ENCODE measurements around the gene CREB3L1.

Gene CREB3L1, protein sequence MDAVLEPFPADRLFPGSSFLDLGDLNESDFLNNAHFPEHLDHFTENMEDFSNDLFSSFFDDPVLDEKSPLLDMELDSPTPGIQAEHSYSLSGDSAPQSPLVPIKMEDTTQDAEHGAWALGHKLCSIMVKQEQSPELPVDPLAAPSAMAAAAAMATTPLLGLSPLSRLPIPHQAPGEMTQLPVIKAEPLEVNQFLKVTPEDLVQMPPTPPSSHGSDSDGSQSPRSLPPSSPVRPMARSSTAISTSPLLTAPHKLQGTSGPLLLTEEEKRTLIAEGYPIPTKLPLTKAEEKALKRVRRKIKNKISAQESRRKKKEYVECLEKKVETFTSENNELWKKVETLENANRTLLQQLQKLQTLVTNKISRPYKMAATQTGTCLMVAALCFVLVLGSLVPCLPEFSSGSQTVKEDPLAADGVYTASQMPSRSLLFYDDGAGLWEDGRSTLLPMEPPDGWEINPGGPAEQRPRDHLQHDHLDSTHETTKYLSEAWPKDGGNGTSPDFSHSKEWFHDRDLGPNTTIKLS

DNA sequence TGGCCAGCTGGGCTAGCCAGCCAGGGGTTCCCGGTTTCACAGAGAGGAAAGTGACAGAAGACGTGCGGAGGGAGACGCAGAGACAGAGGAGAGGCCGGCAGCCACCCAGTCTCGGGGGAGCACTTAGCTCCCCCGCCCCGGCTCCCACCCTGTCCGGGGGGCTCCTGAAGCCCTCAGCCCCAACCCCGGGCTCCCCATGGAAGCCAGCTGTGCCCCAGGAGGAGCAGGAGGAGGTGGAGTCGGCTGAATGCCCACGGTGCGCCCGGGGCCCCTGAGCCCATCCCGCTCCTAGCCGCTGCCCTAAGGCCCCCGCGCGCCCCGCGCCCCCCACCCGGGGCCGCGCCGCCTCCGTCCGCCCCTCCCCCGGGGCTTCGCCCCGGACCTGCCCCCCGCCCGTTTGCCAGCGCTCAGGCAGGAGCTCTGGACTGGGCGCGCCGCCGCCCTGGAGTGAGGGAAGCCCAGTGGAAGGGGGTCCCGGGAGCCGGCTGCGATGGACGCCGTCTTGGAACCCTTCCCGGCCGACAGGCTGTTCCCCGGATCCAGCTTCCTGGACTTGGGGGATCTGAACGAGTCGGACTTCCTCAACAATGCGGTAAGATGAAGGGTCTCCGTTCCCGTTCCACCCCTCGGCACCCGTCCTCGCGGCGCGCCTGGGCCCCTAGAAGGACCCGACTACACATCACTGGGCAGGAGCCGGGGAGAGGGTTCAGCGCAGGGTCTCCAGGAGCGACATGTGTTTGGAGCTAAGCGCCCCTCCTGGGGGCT lies at the start of gene CREB3L1:
Gene CREB3L1 (plus strand): TSS at position 41 of the 765 bp plus-strand sequence. CDS start 450 bp downstream, at position 491.
- no peak for DNase-seq

DNA sequence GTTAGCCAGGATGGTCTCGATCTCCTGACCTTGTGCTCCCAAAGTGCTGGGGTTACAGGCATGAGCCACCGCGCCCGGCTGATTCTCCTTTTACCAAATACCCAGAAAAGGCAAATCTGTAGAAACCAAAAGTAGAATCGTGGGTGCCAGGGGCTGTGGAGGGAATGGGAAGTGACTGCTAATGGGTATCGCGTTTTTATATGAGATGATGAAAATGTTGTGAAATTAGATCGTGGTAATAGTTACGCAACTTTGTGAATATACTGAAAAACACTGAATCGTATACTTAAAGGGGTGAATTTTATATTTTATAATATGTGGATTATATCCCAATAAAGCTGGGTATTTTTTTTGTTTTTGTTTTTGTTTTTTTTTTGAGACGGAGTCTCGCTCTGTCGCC lies 48.2 kb upstream of the CREB3L1 start:
- no peak for DNase-seq

DNA sequence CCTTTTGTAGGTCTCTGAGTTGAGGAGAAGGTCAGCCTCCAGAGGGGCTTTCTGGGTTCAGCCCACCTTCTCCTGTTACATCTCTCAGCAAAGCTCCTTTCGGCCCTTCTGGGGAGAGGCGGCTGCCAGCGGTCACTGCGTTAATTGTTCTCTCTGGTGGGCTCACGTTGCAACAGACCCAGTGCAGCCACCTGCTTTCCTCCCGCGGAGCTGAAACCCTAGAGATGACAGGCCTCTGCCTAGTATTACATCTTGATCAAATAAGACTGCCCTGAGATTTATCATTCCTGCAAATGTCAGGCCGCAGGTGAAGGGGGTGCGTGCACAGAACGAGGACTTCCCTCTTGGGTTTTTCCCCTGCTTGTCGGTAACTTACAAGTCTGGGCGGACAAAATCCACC lies 43.2 kb upstream of the CREB3L1 start:
- no peak for DNase-seq

DNA sequence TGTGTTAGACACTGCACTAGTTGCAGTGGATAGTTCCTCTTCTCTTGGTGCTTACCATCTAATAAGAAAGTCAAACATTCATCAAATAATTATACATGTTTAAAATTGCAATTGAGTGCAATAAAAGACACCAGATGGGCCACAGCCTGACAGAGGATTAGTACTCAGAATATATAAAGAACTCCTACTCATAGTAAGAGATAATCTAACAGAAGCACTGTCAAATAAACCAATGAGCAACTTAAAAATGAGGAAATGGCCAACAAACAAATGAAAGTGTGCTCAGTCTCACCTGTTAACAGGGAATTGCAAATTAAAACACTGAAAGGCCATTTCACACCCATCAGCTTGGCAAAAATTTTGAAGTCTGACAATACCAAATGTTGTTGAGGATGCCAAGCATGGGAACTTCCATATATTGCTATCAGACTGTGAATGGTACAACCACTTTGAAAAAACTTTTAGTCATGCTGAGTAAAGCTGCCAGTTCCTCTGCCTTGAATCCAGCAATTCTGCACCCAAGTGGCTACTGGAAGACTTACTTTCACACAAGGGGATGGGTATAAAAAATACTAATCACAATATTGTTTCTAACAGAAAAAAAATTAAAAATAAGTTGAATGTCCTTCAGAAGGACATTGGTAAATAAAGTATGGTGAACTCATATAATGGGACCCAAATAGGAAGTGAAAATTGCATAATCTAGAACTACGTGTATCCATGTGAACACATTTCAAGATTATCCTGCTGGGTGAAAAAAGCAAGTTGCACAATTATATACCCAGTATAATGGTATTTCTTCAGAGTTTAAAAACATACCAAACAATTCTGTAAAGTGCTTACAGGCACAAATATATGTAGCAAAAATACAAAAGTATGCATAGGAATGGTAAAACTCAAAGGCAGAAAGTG lies 41.4 kb upstream of the CREB3L1 start:
- DNase-seq = no peak

DNA sequence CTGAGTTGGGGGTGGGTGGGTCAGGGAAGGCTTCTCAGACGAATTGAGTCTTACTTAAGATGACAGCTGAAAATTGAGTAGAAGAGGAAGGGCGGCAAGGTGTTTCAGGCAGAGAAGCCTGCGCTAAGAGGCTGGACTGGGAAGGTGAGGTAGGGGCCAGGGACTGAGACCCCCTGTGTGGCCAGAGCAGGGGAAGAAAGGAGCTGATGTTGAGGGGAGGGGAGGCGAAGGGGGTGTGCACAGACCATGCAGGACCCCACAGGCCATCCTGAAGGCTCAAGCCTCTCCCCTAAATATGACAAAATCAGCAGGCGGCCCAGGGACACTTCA lies 40.6 kb upstream of the CREB3L1 start:
- DNase-seq = no peak

DNA sequence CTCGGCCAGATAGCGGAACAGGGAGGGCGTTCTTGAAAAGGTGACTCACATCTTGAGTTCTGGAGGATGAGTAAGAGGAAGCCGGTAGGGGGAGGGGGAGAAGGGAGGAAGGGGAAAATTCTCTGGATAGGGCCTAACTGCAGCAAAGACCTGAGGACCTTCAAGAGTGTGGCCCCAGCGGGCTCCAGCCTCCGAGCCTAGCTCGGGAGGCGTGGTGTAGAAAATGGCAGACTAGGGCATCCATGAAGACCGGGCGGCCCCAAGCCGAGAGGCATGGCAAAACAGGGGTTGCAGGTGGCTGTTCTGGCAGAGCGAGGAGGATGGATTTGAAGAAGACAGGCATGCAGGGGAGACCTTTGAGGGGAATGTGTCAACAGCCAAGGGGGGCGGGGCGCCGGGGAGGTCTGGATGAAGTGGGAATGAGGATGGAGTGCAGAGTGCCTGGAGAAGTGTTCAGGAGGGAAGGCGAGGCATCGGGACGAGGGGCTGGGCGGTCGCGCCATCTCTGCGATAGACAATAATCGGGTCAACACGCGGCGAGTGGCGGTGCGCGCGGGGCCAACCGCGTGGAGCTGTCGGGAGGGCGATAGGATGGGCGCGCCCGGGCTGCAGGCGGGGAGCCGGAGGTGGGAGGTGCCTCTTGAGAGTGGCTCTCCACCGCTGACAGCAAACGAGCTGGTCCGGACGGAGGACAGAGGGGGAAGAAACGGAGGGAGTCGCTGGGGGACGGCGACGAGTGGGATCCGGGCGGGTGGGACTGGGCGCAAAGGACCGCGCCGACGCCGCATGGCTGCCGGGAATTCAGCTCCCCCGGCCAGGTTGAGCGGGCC lies 40.0 kb upstream of the CREB3L1 start:
- DNase-seq = peak; percentile 97

DNA sequence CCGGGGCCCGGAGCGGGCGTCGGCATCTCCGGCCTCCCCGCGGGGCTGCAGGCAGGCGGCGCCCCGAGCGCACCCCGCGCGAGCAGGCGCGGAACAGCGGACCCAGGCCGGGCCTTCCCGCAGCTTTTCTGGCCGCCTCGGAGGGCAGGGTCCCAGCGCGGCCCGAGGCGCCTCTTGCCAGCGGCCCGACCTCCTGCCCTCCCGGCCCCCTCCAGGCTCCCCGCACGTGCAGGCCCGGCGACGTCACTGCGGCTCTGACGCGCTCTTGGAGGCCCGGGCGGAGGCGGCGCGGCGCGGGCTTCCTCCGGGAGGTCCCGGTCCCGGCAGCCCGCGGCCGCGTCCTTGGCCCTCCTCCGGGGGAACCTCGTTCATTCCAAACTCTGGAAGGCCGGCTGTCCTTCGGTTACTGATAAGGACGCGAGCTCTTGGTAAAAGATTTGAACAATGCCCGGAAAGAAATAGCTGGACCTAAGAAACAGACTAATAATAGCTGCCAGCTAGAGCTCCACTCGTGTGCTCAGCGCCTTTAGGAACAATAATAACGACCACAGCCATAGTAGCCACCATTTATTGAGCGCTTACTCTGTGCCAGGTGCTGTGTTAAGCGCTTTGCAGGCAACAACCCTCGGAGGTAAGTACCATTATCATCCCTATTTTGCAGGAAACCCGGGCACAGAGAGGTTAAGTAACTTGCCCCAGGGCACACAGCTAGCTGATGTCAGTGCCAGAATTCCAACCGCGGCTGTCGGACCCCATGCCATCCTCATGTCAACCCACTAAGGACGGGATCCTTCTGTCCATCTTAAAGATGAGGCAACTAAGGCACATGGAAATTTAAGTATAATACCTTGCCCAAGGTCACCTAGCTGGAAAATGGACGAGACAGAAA lies 39.1 kb upstream of the CREB3L1 start:
- peak; percentile 73 for DNase-seq

DNA sequence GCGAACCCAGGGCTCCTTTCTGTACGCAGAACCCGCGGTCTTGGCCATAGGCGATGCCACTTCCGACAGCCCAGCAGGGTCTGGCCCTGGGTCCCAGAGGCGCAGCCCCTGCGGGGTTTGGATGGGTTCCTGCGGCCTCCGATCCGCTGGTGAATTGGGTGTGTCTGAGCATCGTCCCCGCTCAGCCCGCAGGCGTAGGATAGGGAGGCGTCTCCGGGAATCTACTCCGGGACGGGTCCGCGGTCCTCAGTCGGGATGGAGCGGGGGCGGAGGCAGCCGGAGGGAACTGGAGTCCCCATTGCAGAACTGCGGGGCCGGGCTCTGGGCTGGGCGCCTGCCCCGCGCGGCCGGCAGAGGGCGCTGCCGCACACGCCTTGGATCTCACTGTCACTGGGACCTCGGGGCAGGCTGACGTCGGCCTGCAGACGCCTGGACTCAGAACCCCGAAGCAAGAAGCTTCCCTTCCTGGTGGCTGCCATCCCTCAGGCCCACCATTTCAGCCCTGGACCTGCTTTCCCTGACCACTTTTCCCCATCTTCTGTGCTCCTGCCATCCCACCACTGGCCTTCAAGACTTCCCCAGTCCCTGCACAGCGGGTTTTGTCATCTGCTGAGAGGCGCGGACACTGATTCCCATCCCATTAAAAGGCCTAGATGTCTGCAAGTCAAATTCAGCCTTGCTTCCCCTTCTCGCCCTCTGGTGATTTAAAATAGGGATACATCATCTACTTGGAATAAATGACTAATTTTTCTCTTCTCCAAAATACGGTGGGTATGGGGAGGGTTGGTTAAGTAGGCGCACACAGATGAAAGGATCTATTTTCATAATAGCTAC lies 38.3 kb upstream of the CREB3L1 start:
- peak; percentile 88 for DNase-seq

DNA sequence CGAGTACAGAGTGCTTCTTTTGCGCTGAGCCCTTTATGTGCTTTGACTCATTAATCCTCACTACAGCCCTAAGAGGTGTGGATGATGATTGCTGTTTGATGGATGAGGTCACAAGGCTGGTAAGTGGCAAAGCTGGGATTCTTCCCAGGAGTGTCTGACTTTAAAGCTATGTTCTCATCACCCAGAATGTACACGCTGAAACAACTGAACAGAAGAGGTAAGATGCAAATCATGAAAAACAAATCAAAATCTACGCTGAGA lies 37.7 kb upstream of the CREB3L1 start:
- peak; percentile 76 for DNase-seq

DNA sequence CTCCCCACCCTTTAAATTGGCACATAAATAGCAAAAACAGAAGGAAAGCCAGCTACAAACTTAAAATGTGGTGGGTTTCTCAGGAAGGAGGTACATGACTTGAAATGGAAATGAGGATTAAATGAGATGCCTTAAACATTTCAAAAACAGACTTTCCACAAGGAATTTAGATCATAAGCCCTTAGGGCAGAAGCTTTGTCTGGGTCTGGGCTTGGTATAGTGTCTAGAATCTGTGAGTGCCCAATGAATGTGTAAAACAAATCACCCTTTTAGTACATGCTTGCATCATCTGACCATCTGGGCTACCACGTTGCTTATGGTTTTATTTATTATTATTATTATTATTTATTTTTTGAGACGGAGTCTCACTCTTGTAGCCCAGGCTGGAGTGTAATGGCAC lies 37.1 kb upstream of the CREB3L1 start:
- DNase-seq = no peak

DNA sequence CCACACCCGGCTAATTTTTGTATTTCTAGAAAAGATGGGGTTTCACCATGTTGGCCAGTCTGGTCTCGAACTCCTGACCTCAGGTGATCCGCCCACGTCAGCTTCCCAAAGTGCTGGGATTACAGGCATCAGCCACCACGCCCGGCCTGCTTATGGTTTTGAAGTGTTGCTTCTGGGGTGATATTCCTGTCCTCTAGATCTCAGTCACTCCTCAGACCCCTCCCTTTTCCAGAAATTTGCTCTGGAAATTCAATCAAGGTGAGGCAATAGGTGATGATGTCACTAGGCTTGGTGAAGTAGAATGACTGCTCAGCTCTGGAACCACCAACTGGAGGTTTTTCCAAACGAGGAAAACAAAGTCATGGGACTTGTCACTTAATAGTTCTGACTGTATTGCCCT lies 36.6 kb upstream of the CREB3L1 start:
- no peak for DNase-seq

DNA sequence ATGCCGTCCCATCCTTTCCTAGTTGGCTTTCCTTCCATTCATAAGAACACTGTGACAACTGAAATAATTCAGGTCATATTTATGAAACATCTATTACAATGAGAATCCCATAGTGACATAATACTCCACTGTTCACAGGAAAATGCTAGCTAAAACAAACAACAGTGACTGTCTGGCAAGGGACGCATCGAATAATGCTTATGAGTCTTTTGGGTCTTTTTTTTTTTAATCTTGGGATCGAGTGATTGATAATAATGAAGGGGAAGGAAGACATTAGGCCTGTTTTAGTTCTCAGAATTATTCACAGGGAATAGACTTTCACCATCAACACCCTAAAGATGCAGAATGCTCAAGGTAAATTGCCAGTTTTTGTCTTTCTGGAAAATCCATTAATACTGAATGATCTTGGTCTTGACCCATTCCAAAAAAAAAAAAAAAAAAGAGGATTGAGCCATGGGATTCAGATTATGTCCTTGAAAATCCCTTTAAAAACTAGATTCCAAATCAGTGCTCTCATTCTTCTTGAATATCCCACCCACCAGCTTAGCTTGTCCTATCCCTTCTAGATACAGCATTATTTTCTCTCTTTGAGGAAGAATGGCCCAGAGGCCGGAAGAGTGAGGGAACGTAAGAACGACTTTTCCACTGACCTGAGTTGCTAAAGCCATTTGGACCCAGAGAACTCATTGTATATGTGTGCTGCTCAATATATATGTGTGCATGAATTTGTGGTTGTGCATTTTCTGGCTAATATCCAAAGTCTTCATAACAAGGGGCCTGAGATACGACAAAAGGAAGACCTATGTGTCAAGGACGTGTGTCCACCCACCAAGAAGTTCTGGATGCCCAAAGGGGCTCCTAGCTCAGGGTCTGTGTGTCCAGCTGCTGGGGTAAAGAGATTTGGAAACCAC lies 35.2 kb upstream of the CREB3L1 start:
- DNase-seq = no peak

DNA sequence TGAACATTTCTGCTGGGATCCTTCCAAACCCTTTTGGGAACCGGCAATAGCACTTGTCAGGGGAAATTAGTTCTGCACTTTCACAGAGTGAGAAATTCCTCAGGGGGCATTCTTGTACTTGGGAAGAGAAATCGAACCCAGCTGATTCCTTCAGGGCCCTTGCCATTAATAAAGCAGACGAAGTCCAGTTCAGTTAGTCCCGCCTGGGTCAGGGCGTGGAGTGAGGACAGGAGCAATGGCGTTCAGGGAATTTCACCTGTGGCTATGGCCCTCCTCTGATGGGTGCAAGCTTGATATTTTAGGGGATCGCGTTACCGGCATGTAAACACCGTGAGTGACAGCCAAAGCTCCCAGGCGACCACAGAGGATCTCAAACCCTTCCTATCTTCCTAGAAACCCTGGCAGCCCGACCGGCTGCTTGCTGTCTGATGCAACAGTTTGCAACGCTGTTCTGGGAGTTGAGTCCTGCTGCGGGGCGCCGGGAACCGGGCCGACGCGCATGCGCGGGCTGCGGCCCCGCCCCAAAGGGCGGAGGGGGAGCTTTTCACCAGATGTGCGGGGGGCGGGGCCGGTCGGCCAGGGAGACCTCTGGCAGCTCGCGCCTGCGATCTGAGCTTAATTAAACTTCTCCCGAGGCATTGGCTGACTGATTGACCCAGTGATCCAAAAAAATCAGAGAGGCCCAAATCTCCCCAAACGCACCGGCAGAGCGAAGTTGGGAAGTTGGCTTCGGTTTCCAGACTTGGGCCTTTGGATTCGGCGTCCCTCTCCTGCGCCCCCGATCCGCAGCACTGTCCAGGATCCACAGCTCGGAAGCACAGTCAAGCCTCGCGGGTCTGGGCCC lies 34.3 kb upstream of the CREB3L1 start:
- DNase-seq = peak; percentile 99

DNA sequence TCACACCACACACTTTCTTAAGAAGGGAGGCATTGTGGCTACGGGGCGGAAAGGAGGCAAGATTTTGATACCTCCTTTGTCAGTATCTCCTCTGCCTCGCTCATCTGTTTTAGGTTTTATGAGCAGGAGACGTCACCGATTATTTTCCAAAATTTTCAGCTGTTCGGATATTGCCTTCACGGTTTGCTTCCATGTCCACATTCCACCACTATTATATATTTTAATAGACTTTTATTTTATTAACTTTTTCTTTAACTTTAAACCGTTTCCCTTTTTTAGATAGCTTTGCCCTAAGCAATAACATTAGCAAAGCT lies 33.7 kb upstream of the CREB3L1 start:
- no peak for DNase-seq

DNA sequence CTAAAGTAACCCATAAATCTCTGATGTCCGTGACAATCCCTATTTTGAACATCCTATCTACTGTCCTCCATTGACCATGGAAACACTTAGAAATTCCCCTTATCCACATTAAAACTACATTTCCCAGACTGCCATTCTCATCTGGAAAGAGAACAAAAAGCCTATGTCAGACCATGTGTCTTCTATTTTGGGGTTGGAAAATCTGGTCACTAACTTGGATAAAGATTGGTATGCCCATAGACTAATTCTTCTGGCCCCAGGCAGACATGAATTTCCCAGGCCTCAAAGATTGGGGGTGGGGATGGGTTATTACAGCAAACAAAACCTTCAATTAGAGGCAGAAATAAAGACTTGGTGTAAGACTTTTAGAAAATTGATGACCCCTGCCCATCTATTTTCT lies 30.9 kb upstream of the CREB3L1 start:
- peak; percentile 73 for DNase-seq

DNA sequence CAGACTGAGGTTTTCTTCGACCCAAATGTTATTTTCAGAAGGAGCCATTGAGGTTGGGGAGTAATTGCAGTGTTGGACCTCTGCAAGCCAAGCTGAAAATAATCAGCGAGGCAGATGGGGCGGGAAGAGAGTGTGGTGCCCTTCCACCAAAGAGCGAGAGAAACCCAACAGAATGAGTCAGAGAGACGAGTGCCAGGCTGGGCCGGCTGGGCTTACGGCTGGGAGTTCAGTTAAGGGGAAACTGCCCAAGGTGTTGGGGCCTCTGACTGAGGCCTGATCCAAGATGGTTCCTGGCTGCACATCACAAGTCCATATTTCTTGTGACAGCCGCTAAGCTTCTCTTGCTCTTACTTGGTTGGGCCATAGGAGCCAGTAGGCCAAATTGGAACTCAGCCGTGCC lies 30.4 kb upstream of the CREB3L1 start:
- DNase-seq = peak; percentile 40

DNA sequence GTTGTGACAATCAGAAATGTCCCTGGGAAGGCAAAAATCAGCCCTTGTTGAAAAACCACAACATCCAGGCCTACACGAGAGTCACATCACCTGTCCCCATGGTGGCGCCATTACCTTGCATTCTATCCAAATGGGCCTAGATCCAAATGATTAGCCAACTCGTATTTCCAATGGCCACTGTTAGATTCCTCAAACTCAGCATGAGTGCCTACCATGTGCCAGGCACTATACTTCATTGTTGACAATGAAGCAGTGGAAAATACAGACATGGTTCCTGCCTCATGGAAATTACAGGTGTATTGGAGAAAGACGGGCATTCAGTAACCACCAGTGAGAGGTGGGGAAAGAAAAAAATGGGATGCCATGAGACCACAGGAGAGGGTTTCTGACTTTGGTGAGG lies 29.8 kb upstream of the CREB3L1 start:
- peak; percentile 60 for DNase-seq

DNA sequence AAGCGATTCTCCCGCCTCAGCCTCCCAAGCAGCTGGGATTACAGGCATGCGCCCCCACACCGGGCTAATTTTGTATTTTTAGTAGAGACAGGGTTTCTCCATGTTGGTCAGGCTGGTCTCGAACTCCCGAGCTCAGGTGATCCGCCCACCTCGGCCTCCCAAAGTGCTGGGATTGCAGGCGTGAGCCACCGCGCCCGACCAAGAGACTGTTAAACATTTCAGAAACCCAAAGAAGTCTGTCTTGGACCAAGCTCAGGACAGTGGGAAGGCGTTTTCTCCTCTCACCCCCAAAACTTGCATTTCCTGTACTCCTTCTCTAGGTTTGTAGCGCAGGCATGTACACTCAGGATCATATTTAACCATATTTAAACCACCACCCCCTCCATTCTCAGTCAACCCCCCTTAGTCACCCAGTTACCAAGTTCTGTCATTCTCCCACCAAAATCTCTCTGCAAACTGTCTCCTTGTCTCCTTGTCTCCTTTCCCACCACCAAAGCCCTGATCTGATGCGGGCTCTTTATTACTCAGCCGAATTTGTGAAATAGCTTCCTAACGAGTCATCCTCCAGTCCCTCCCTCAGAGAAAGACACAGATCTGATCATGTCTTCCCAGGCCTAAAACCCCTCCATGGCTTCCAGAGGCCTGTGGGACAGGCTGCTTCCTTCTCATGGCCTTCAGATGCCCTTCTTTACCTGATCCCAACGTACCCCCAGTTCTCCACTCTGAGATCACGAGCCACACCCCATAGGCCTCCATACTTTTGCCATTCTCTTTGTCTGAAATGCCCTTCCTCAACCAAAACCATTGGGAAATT lies 29.0 kb upstream of the CREB3L1 start:
- DNase-seq = peak; percentile 100

Data from fibroblast of skin of right biceps (primary cell).